ENCODE data around the gene STX11.

- peak in 2 of 3 experiments; percentile 68 to 75 for TF ChIP-seq CTCF (optimal IDR thresholded peaks at IDR 0.05 in 1 of 3, IDR thresholded peaks at IDR 0.05 in 1 of 3, conservative IDR thresholded peaks at IDR 0.05 in 1 of 3; ENCODE audit: extremely low read depth in 1 of 3, insufficient read depth in 2 of 3, low read length in 3 of 3)
- no peak for TF ChIP-seq EZH2 (IDR thresholded peaks at IDR 0.05; ENCODE audit: low read length)
These were observed 65.8 kb downstream of the STX11 start for GRCh38 chr6:144215932-144216667.

Measured in keratinocyte (primary cell).